Measurements from ENCODE around the gene TAL1.

TAL1 gene

DNA sequence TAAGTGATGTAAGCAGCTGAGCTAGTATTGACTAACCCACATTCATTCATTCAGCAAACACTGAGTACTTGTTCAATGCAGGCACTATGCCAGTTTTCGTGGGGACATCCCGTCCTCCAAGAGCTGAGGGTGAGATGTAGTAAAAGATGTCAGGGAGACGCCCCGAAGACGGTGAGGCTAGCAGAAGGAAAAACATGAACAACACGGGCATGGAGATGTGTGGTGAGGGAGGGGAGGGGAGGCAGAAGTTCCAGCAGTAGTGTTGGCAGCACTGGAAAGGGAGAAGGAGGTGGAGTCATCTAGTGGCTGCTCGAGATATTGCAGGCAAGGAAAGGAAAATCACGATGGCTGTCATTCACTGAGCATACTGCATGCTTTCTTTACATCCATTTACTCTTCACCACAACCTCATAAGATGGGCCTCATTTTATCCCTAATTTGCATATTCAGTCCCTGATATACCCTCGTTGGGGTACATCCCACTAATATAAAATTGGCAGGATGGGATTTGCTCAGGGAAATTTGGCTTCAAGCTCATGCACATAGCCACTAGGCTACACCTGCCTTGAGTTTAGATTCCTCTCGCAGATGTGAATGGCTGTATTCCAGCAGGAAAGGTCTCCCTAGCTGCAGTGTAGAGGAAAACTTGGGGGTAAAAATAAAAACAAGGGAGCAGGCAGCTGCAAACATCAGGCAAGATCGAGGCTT is 56.6 kb downstream of the TAL1 start:
- Mint-ChIP-seq H3K27ac (no peak overlapping the region), H3K4me1 (peaks cover 9% of the 10 kb centered on the region), H3K27me3 (ENCODE audit: low read depth) (peaks cover 27% of the 10 kb centered on the region), H3K36me3 (ENCODE audit: low read depth) (no peaks in the 10 kb centered on the region), H3K4me3 (no peak overlapping the region), H3K9me3 (peaks cover 3% of the 10 kb centered on the region)
- TF ChIP-seq CTCF (IDR thresholded peaks at IDR 0.05; ENCODE audit: unreplicated experiment in 3 of 3) = peak; percentile 93 to 96 (median 95)

DNA sequence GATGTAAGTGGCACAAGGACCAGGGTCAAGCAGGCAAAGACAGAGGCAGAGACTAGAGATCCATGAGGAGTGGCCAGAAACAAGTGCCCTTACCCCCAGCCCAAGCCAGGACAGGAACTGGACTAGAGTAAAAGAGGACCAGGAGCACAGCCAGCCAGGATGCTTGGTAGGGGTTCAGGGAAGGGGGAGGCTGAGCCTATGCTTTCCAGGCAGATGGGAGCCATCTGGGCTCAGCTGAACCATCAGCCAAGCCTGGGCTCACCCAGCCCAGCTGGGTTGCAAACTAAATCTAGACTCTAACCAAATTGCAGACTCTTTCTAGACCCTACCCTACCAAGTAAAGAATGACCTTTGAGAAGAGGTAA is 57.4 kb downstream of the TAL1 start:
- TF ChIP-seq CTCF (IDR thresholded peaks at IDR 0.05; ENCODE audit: unreplicated experiment in 3 of 3) = no peak
- H3K36me3 Mint-ChIP-seq (ENCODE audit: low read depth) = no peaks in the 10 kb centered on the region
- no peak overlapping the region for H3K4me3 Mint-ChIP-seq
- H3K9me3 Mint-ChIP-seq = peaks cover 3% of the 10 kb centered on the region
- H3K4me1 Mint-ChIP-seq = peaks cover 7% of the 10 kb centered on the region
- peaks cover 19% of the 10 kb centered on the region for H3K27me3 Mint-ChIP-seq (ENCODE audit: low read depth)
- no peak overlapping the region for H3K27ac Mint-ChIP-seq

DNA sequence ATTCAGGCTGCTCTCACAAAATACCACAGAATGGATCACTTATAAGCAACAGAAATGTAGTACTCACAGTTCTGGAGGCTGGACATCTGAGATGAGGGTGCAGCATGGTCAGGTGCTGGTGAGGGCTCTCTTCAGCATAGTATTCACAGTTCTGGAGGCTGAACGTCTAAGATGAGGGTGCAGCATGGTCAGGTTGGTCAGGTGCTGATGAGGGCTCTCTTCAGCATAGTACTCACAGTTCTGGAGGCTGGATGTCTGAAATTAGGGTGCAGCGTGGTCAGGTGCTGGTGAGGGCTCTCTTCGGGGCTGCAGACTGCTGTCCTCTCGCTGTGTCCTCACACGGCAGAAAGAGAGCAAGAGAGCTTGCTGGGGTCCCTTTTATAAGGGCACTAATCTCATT is 59.2 kb downstream of the TAL1 start:
- no peak for TF ChIP-seq CTCF (IDR thresholded peaks at IDR 0.05; ENCODE audit: unreplicated experiment in 3 of 3)
- H3K4me1 Mint-ChIP-seq = no peaks in the 10 kb centered on the region

More for the DNA sequence above, 59.2 kb downstream of the TAL1 start:
- no peaks in the 10 kb centered on the region for H3K36me3 Mint-ChIP-seq (ENCODE audit: low read depth)
- peaks cover 5% of the 10 kb centered on the region for H3K9me3 Mint-ChIP-seq
- no peak overlapping the region for H3K27ac Mint-ChIP-seq
- peaks cover 19% of the 10 kb centered on the region for H3K27me3 Mint-ChIP-seq (ENCODE audit: low read depth)
- no peak overlapping the region for H3K4me3 Mint-ChIP-seq

Measured in nephron (organoid).